Measurements from ENCODE around the gene PAPPA. TPM values are rescaled to one million over a fixed set of nuclear protein-coding genes. Genes with fewer than 3 reads are reported as not detected.

The PAPPA gene
- total RNA-seq, 1 experiment from 2014 or later = 2.5 TPM

DNA sequence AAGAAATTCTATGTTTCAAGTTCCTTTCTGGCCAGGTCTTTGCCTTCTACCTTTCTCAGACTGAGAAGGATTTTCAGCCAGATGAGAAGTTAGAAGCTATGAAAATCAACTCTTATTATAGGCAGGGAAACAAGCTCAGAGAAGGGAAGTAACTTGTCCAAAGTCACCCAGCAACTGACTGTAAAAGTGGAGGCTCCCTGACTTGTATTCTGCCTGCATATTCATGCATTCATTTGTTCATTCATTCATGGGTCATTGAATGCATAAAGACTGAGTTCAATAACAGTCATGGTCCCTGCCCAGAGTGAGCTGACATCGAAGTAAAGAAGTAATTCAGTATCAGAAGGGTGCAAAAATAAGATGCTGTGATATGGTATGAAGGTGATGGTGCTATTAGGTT lies 239.6 kb downstream of the PAPPA start:
- no peaks in the 10 kb centered on the region; the same call in 1 of the 2 replicates for H3K36me3 ChIP-seq
- DNase-seq = no peak
- H3K27me3 ChIP-seq = no peaks in the 10 kb centered on the region
- peaks cover 5% of the 10 kb centered on the region for H3K4me1 ChIP-seq
- no peaks in the 10 kb centered on the region for H3K9me3 ChIP-seq (replicated peaks)
- no peak overlapping the region for H3K4me3 ChIP-seq
- no peak overlapping the region for H3K27ac ChIP-seq

DNA sequence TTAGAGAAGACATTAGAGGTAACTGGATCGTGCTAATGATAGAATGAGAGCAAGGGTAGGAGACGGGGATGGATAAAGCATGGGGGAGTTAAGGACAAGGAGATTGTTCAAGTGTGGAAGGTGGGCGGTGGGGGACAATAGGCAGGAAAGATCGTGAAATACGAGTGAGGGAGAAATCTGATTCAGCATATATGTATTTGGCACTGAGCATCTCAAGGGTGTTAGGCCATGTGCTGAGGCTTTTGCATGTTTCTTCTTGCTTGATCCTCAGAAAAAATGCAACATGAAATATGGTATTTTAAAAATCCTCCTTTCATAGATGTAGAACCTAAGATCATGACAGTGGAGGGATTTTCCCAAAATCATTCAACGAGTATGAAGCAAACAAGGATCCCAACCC lies 240.5 kb downstream of the PAPPA start:
- Histone ChIP-seq H3K27ac (no peak overlapping the region), H3K4me3 (no peak overlapping the region), H3K27me3 (no peaks in the 10 kb centered on the region), H3K36me3 (no peaks in the 10 kb centered on the region; the same call in 1 of the 2 replicates), H3K9me3 (replicated peaks) (no peaks in the 10 kb centered on the region), H3K4me1 (no peaks in the 10 kb centered on the region)
- DNase-seq = no peak

DNA sequence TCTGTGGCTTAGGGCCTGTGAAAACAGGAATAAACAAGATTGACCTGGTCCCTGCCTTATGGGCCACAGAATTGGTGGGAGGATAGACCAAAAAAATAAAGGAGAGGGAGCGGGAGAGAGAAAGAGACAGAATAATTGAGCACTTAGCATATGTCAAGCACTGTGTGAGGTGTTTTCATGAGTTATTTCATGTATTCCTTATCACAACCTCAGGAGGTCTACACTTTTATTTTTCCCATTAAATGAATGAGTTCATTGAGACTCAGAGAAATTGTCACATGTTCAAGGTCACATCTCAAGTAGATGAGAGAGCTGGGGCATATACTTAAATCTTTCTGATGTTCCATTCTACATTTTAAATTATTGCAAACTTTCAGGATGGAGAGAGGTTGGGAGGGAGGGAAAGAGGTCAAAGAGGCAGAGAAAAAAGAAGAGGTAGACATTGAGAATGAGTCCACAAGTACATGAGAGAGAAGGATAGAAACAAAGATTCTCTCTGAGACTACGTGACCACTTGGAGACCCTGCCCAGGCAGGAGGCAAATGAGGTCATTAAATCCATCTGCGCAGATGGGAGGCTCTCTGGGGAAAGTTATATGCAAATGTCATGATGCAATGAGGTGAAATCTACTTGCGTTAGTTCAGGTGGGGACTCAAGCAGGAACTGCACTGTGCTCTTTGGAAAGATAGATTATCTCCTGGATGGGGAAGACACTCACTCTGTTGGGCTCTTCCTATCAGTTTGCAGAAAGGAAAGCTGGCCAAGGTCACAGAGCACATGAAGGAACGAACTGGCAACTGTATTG lies 241.5 kb downstream of the PAPPA start:
- H3K9me3 ChIP-seq (replicated peaks) = no peaks in the 10 kb centered on the region
- H3K27ac ChIP-seq = no peak overlapping the region
- H3K27me3 ChIP-seq = no peaks in the 10 kb centered on the region
- H3K36me3 ChIP-seq = no peaks in the 10 kb centered on the region; the same call in 1 of the 2 replicates
- H3K4me3 ChIP-seq = no peak overlapping the region
- no peak for DNase-seq
- H3K4me1 ChIP-seq = no peaks in the 10 kb centered on the region

DNA sequence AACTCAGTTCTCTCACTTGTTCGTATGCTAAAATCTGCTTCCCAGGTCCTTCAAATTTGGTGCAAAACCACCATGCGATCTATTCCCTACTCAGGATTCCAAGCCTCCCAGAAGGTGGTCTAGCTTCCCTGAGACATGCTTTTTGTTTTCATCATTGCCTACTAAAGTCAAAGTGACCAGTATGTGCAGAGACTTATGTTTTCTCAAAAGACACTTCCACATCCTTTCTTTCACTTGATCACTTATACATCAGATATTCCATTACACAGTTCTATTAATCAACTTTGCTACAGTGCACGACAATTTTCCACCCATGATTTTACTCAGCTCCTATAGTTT lies 242.1 kb downstream of the PAPPA start:
- H3K36me3 ChIP-seq = no peaks in the 10 kb centered on the region; the same call in 1 of the 2 replicates
- H3K27ac ChIP-seq = no peak overlapping the region
- H3K9me3 ChIP-seq (replicated peaks) = no peaks in the 10 kb centered on the region
- no peak overlapping the region for H3K4me3 ChIP-seq
- no peaks in the 10 kb centered on the region for H3K4me1 ChIP-seq
- no peak for DNase-seq
- H3K27me3 ChIP-seq = no peaks in the 10 kb centered on the region

DNA sequence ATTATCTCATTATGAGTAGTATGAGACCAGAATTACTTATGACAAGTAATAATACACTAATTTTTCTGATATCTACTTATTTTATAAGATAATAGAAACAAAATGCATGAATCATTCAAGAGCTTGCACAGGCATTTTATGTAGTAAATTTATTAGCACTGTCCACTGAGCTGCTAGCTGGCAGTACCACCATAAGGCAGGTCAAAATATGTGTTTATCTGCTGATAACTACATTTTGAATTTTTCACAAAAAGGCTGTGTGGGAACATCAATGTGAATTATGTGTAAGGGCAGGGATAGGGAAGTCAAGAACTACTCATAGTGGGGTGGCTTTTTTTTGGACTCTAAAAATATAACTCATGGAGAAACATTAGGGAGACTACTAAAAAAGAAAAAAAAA lies 249.6 kb downstream of the PAPPA start:
- no peak for DNase-seq
- Histone ChIP-seq H3K27ac (no peak overlapping the region), H3K4me3 (no peak overlapping the region), H3K9me3 (replicated peaks) (no peaks in the 10 kb centered on the region), H3K27me3 (no peaks in the 10 kb centered on the region), H3K36me3 (no peaks in the 10 kb centered on the region), H3K4me1 (no peaks in the 10 kb centered on the region)

DNA sequence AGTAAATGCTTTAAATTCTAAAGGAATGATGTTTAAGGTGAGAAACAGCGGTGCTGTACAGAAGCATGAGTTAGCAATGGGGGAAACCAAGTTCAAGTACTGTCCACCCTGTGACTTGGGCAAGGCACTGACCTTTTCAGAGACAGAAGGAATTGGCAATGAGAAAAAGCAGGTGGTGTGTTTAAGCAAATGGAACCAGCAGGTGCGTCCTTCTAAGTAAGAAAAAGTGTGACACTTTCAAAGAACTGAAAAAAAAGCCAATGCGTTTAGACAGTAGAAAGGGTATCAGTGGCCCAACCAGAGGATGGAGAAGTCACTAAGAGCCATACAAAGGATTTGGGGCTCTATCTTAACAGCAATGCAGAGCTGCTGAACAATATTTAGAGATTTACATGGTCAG lies 250.6 kb downstream of the PAPPA start:
- H3K9me3 ChIP-seq (replicated peaks) = no peaks in the 10 kb centered on the region
- DNase-seq = no peak
- no peak overlapping the region for H3K4me3 ChIP-seq
- H3K27me3 ChIP-seq = no peaks in the 10 kb centered on the region
- no peaks in the 10 kb centered on the region for H3K36me3 ChIP-seq
- H3K4me1 ChIP-seq = no peaks in the 10 kb centered on the region
- H3K27ac ChIP-seq = no peak overlapping the region

DNA sequence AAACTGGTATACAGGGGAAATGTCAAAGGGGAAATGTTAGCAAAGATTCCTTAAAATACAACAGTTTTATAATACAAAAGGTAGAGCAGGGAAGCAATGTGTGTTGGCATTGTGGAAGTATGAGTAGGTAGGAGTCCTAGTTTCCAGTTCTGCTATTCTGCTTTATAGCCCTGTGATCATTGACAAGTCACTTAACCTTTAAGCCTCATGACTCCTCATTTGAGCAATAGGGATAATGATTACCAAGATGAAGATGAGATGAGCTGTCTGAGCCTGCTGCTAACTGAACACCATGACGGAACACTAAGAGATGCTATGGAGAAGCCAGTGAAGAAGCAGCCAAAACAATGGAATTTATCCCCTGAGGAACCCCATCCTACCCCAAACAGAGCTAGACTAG lies 251.7 kb downstream of the PAPPA start:
- no peak for DNase-seq
- no peaks in the 10 kb centered on the region for H3K9me3 ChIP-seq (replicated peaks)
- H3K4me3 ChIP-seq = no peak overlapping the region
- no peaks in the 10 kb centered on the region for H3K27me3 ChIP-seq
- H3K36me3 ChIP-seq = no peaks in the 10 kb centered on the region
- H3K4me1 ChIP-seq = no peaks in the 10 kb centered on the region
- H3K27ac ChIP-seq = no peak overlapping the region

DNA sequence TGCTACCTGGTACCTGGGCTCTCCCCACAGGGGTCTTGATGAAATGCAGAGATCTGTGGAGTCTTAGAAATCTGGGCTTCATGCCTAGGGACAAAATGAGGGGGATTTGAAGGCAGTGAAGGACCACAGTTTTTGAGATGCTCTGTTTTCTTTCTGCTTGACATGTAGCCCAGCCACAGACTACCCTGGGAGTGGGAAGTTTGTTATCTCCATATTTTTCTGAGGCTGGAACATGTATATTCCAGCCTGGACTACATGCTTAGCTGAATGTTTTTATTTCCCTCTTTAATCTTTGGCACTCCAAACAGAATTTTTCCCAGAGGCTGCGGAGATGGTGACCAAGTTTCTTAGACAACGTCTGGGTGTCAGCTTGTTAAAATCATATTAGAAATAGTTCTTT lies 252.9 kb downstream of the PAPPA start:
- H3K9me3 ChIP-seq (replicated peaks) = no peaks in the 10 kb centered on the region; the same call in 1 of the 2 replicates
- H3K4me1 ChIP-seq = no peaks in the 10 kb centered on the region
- no peaks in the 10 kb centered on the region for H3K36me3 ChIP-seq
- no peak overlapping the region for H3K27ac ChIP-seq
- H3K27me3 ChIP-seq = no peaks in the 10 kb centered on the region
- H3K4me3 ChIP-seq = no peak overlapping the region
- no peak for DNase-seq

DNA sequence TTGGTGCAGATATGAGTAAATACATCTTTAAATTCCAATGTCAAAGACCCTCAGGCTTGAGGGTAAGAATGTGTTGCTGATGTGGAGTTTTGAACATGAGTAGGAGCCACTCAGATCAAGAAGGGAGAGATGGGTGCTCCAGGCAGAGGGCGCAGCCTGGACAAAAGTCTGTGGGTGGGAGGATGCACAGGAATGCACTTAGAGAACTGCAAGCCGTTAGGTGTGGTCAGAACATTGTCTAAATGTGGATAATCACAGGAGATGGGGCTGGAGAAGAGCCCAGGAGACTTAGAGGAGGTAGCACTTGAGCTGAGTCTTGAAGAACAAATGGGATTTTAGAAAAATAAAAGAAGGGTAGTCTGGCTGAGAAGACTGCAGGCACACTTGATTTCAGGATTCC lies 255.5 kb downstream of the PAPPA start:
- H3K4me3 ChIP-seq = no peak overlapping the region
- no peaks in the 10 kb centered on the region; the same call in 1 of the 2 replicates for H3K9me3 ChIP-seq (replicated peaks)
- no peak for DNase-seq
- no peaks in the 10 kb centered on the region for H3K36me3 ChIP-seq
- no peaks in the 10 kb centered on the region for H3K27me3 ChIP-seq
- H3K27ac ChIP-seq = no peak overlapping the region
- no peaks in the 10 kb centered on the region for H3K4me1 ChIP-seq

DNA sequence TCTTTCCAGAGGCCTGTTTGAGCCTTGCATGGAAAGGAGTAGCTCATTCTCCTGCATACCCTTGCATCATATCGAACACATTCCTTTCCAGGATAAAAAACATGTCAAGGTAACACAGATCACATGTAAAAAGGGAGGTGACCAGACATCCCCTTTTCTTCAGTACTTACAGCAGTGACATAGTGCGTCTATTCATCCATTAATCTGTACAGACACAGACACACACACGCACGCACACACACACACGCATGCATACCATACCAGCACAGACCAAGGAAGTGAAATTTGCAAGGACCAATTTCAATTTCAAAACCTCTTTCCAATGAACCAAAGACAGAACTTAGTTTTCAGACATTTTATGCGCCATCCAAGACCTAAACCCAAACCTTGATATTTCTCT lies 256.0 kb downstream of the PAPPA start:
- H3K27ac ChIP-seq = no peak overlapping the region
- H3K4me3 ChIP-seq = no peak overlapping the region

DNA sequence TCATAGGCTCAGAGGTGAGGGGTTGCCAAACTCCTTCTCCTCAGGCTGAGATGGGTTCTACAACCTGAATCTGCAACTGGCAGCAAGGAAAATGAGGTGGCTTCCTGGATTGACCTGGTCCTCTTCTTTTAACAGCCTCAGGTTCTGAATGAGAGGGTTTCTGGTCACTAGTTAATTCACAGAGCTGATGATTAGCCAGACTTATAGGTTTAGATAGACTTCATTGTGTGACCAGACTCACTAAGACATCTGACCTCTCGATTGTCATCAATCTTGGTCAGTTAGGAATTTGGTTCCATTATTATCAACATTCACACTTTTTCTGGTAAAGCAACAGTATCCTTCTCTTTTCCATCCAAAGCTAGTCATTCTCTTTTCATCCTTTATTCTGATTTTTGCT lies 257.9 kb downstream of the PAPPA start:
- Histone ChIP-seq H3K4me3 (no peak overlapping the region), H3K9me3 (replicated peaks) (no peaks in the 10 kb centered on the region; the same call in 1 of the 2 replicates), H3K4me1 (no peaks in the 10 kb centered on the region), H3K27me3 (no peaks in the 10 kb centered on the region), H3K27ac (no peak overlapping the region), H3K36me3 (no peaks in the 10 kb centered on the region)
- no peak for DNase-seq

More for the DNA sequence above, 256.0 kb downstream of the PAPPA start:
- Histone ChIP-seq H3K4me1 (no peaks in the 10 kb centered on the region), H3K27me3 (no peaks in the 10 kb centered on the region), H3K9me3 (replicated peaks) (no peaks in the 10 kb centered on the region; the same call in 1 of the 2 replicates), H3K36me3 (no peaks in the 10 kb centered on the region)
- no peak for DNase-seq

DNA sequence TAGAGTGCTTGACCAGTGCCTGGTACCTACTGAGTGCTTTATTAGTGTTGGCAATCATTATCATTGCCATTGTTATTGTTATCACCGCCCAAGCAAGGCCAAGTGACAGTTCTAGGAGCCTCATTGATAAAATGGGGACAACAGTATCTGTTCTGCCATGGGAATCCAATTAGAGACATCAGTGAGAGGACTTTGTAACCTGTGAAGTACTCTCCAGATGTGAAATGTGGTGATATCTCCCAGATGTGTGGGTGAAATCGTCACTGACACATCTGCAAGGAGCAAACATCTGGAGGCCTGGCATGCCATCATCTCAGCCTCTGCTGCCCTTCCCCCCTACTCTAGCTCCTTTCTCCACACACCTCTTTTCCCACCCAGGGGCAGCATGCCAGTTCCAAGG lies 260.8 kb downstream of the PAPPA start:
- Histone ChIP-seq H3K27me3 (no peaks in the 10 kb centered on the region), H3K9me3 (replicated peaks) (no peaks in the 10 kb centered on the region; the same call in 1 of the 2 replicates), H3K4me1 (no peaks in the 10 kb centered on the region), H3K27ac (no peak overlapping the region), H3K4me3 (no peak overlapping the region), H3K36me3 (peaks cover 2% of the 10 kb centered on the region; the same call in 1 of the 2 replicates)
- DNase-seq = no peak

DNA sequence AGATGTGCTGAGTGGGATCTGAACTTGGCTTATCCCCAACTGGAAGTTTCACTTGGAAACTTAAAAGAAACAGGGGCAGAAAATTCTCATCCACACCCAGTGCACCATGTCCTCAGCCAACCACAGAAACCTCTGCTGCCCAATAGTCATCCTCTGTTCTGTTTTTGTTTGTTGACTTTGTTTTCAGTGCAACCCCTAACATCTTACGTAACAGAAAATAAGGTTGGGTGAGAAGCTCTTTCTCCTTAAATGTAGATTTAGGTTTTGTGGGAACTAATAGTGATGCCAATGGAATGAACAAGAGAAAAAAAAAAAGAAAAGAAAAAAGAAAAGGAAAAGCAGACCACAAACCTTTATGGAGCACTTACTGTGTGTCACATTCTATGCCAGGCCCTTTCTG lies 262.8 kb downstream of the PAPPA start:
- no peaks in the 10 kb centered on the region for H3K27me3 ChIP-seq
- H3K27ac ChIP-seq = no peak overlapping the region
- H3K4me3 ChIP-seq = no peak overlapping the region
- no peaks in the 10 kb centered on the region; the same call in 1 of the 2 replicates for H3K9me3 ChIP-seq (replicated peaks)
- H3K4me1 ChIP-seq = no peaks in the 10 kb centered on the region
- H3K36me3 ChIP-seq = peaks cover 2% of the 10 kb centered on the region; the same call in 1 of the 2 replicates
- DNase-seq = no peak

DNA sequence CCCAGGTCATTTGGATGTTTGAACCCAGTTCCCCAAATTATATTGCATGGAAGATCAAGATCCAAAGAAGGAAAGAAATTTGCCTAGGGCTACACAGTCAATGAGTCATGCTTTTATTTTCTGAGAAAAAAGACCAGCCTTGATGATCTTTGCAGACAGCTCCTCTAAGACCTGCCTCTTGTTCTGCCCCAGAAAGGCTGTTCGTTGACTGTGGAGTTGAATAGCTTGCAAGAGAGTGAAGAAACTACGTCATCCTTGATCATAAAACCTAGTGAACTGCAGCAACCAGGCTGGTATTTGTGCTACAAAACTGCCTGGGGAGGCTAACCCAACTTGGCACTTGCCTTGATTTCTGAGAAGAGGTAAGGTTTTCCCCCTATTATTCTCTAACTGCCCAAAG lies 263.9 kb downstream of the PAPPA start:
- Histone ChIP-seq H3K27ac (no peak overlapping the region), H3K9me3 (replicated peaks) (no peaks in the 10 kb centered on the region), H3K4me1 (no peaks in the 10 kb centered on the region), H3K36me3 (peaks cover 2% of the 10 kb centered on the region; the same call in 1 of the 2 replicates), H3K27me3 (no peaks in the 10 kb centered on the region), H3K4me3 (no peak overlapping the region)
- no peak for DNase-seq

DNA sequence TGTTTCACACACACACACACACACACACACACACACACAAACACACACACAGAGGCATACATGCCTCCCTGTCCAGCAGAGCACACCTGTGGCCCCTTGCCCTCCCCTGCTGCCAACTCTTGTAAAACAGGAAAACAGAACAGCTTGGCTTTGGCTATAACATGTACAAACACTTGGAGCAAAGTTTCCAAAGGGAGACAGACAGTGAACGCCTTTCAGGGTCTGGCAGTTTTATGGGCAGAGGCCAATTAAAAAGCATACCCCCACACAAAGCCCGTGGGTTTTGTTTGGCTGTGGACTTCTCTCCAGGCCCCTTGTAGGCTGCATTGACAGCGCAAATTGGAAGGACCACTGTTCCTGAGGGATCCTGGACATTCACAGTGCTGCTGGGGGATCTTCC lies 265.6 kb downstream of the PAPPA start:
- no peaks in the 10 kb centered on the region for H3K4me1 ChIP-seq
- H3K36me3 ChIP-seq = peaks cover 2% of the 10 kb centered on the region; the same call in 1 of the 2 replicates
- no peaks in the 10 kb centered on the region for H3K27me3 ChIP-seq
- no peak for DNase-seq
- H3K9me3 ChIP-seq (replicated peaks) = no peaks in the 10 kb centered on the region
- H3K27ac ChIP-seq = no peak overlapping the region
- no peak overlapping the region for H3K4me3 ChIP-seq

DNA sequence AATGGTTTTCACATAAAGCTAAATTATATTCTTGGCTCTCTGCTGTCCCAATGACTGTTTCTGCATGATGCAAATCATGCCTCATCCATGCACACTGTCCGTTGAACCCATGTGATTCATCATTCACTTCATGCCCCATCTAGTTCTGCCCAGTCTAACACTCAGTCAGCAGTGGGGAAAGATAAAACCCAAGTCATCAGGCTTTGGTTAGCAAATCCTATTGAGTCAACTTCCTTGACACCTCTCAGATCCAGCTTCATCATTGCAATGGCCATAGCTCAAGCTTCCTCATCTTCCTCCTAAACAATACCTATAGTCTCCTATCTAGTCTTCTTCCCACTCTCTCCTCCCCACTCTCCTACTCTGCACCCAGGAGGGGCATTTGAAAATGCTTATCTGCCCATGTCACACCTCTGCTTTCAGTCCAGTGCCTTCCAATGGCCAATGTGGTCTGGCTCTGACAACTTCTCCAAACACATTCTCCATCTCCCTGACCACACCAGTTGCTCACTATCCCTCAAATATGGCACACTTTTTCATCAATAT lies 267.5 kb downstream of the PAPPA start:
- Histone ChIP-seq H3K27me3 (no peaks in the 10 kb centered on the region), H3K27ac (no peak overlapping the region), H3K4me3 (no peak overlapping the region), H3K9me3 (replicated peaks) (no peaks in the 10 kb centered on the region), H3K4me1 (no peaks in the 10 kb centered on the region), H3K36me3 (peaks cover 2% of the 10 kb centered on the region; the same call in 1 of the 2 replicates)
- DNase-seq = no peak
